GM21825 (cell line): ENCODE results near the gene SLC12A8.
"Not testable (repeated sequence)": the region's sequence is repeated elsewhere in the genome, so short reads cannot be mapped to it uniquely, and the experiment has no call there.

Experiments used
- ATAC-seq: cut with Tn5 transposase; IDR thresholded peaks from one replicate; pipeline ENCODE4 v1.9.1; 2021; ENCODE audit warnings: mild to moderate bottlenecking, moderate library complexity; ENCODE audit not compliant: unreplicated experiment

The SLC12A8 gene

DNA sequence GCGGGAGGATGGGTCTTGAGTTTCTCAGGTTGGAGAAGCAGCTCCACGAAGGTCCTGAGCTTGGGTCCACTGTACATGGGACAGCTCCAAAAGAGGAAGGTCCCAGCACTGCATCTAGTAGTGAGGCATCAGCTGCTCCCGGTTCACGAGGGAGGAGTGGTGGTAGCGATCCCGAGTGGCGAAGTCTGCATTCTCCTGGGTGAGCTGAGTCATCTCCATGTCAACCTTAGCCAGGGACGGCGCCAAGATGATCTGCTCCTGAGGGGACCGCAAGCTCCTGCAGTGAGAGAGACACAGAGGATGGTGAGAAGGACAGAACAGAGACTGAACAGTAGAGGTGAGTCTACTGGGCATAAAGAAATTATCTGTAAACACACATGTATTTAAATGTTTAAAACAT, 128.8 kb downstream of the SLC12A8 start:
- no peak for ATAC-seq

DNA sequence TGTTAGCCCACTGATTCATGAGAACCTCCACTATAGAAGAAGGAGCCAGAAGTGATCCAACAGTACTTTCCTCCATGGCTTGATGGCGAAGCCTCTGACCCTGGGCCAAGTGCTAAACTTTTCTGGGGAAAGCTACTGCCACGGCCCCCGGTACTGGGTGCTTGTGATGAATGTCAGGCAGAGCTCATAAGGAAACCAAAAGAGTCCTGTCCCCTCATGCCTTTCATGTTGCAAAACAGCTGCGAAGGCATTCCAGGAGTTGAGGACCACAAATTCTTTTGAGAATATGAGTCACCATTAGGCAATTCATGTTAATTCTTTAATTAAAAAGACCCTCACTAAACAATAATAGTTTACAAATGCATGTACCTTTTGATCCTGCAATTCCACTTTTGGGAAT, 130.2 kb downstream of the SLC12A8 start:
- not testable (repeated sequence) for ATAC-seq

DNA sequence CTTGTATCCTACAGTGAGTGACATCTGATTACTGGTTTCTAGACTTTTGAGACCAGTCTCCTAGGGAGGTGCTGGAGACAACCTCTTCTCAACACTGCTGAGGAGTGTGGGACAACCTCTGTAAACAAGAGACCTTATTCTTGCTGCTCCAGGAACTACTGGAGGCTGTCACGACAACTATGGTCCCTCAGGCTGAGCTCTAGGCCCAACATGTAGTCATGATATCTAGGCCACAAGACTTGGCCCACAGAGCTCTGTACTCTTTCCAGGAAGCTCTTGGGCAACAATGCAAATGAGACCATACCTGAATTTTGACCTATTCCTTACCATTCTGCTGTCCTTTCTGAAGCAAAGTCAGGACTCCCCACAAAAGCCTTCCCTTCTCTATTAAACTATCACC, 132.5 kb downstream of the SLC12A8 start:
- no peak for ATAC-seq

DNA sequence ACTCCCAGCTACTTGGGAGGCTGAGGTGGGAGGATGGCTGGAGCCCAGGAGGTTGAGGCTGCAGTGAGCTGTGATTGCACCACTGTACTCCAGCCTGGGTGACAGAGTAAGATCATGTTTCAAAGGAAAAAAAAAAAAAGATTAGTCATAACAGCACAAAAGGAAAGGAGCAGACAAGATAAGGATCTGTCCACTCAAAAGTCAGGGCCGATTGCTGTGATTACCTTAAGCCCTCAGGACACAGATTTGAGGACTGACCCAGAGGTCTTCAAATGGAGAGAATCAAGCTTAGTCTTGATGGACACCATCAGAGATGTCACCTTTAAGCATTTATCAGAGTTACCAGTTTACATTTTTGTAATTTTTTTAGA, 132.9 kb downstream of the SLC12A8 start:
- no peak for ATAC-seq

DNA sequence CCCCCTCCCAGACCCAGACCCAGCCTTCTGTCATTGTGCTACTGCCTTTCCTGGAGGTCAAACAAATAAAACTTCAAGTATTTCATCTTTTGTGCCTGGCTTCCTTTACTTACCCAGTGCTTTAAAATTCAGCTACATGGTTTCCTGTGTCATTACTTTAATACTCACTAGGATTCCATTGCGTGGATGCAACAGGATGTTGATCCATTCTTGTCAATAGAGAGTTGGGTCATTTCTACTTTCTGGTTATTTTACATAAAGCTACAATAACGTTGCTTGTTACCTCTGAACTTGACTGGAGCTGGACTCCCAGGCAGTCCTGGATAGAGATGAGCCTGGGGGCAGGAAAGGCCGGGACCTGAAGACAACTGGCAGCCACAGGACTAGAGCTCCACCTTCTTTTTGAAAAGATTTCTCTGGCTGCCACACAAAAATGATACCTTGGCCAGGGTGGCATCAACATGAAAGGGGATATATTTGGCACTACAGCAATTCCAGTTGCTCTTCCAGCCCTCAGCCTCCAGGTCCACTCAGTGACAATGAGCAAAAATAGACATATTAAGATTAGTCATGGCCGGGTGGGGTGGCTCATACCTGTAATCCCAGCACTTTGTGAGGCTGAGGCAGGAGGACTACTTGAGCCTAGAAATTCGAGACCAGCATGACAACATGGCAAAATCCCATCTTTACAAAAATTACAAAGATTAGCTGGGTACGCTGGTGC, 133.4 kb downstream of the SLC12A8 start:
- no peak for ATAC-seq

DNA sequence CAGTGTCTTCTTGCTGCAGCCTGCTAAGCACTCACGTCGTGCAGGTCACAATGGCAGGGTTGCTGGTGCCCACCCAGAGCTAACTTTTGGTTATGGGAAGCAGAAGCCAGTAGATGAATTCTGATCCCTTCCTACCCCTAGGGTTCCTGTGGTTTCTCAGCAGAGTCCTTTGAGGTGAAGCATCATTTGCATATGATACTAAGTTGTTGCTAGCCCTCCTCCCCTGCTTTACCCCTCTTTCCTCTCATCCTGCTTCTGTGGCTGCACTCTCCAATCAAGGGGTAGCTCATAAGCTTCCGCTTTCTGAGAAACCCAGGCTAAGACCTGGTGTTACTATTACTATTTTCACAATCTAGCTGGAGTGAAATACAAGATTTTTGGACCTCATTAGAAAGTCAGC, 134.7 kb downstream of the SLC12A8 start:
- ATAC-seq, result no peak

DNA sequence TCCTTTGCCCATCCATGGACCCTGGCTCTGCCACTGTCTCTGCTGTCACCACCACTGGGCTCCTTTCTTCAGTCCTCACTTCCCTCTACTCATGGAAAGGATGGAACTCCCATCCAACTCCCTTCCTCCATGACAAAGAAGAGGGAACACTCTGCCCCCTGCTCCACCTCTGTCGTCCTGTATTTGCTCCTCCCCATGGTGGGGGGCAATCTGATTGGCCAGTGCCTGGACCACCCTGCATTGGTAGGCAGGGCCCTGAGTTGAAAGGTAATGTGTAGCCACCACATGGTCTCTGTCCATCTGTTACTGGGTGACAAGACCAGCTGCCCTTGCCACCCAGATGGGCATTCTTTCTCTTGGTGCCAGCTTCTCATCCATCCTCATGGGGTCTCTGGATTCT, 136.1 kb downstream of the SLC12A8 start:
- no peak for ATAC-seq

DNA sequence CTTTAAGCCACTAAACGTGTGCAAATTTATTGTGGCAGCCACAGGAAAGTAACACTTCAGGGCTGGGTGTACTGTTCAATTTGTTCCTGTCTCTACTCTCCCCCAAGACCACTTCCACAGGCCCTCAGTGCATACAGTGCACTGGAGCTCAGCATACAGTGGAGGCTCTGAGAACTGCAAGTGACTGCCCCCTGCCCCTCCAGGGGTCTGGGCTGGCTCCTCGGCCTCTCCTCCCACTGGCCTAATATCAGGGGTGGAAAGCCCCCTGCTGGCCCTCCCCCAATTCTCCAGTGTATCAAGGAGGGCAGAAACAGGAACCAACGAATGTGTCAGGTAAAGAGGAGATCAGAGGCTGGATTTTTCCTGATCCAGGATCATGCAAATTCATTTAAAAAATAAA, 136.8 kb downstream of the SLC12A8 start:
- ATAC-seq, result no peak

DNA sequence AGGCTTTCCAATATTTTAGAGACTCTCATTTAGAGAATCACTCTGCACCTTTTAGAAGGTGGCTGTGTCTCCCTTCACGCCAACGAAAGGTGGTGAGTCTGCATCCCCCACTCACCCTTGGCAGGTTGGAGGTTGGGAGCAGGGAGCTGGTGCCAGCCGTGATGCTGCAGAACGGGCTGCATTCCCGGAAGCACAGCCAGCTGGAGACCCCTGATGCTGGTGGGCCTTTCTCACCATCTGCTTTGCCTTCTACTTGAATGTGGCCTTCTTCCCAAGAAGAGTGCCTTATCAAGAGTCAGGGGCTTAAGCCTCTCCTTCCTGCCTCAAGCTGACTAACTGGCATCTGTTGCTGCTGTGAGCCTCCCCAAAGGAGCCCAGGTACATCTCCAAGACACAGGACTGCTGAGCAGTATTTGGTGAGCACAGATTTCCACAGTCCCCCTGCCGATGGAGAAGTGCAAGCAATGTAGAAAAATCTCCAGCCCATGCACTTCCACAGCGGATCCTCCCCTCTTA, 139.1 kb downstream of the SLC12A8 start:
- ATAC-seq, result no peak

DNA sequence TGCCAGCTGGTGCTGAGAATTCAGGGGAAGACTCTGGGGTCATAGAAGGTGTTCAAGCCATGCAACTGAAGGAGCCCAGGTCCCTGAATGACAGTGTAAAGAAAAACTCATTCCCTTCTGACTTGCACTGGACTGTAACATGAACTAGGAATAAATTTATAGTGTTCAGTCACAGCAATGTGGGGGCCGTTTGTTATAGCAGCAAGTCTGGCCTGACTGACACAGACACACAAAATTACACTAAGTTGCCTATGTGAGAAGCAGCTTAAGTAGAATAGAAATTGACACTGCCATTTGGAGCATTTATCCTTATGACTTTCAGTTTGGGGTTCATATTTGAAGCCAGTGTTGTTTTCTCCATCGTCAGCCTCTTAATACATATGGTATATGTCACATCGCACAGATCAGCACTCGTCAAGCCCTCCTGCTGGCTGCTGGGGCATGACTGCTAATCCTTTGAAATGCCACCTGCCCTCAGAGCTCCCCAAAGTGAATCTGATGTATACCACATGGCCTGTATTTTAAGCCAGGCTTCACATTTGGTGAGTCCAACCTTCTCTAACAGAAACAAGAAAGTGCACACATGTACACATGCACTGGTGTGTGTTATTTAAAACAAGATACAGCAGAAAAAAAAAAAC, 139.7 kb downstream of the SLC12A8 start:
- ATAC-seq, result no peak

DNA sequence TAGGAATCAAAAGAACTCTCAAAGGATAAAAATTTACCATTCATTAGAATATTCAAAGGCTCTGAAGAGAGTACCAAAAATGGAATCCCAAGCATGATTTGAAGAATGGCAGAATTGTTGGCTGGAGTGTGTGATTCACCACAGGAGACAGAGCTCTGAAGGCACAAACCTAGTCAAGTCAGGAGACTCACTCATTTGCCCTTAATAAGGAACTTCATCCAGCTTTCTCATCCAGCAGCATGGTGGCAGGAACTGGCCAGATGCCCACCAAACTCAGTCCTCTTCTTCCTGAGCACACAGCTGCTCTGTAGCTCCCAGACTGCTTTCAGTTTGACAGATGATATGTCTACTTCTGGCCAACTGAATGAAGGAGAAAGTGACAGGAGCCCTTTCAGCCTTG, 140.2 kb downstream of the SLC12A8 start:
- no peak for ATAC-seq

DNA sequence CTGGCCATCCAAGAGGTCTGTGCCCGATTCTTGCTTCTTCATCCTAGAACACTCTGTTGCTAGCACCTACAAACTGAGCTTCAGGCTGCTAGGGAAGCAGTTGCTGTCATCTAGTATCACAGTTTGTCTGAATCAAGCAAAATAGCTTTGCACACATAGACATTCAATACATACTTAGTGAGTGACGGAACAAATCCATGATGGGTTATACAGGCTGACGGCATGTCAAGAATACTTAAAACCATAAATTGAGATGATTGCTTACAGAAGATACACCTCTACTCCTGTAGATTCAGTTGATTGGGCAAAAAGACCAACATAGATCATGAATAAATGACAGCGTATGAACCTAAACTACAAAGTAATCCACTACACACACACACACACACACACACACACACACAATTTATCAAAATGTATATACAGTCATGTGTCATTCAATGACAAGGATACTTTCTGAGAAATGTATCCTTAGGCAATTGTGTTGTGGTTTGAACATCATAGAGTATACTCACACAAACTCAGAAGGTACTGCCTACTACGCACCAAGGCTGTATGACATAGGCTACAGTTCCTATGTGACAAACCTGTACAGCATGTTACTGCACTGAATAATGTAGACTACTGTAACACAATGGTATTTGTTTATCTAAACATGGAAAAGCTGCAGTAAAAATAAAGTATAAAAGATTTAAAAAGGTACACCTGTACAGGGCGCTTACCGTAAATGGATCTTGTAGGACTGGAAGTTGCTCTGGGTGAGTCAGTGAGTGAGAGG, 142.4 kb downstream of the SLC12A8 start:
- no peak for ATAC-seq

DNA sequence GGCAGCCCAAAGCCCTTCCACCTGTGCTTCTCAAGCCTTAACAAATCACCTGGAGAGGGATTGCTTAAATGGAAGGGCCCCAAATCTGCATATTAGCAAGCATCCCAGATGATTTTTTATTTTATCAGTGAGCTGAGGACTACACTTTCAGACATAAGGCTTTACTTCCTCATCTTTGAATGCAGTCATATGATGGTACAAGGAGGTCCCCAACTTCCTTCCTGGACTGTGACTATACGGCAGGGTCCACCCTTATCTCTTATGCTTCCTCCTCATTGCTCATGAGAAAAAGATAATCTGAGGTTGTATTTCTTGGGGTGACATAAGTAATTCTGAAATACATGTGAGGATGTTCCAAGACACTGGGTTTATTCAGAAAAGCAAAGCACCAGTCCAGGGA, 143.1 kb downstream of the SLC12A8 start:
- no peak for ATAC-seq

DNA sequence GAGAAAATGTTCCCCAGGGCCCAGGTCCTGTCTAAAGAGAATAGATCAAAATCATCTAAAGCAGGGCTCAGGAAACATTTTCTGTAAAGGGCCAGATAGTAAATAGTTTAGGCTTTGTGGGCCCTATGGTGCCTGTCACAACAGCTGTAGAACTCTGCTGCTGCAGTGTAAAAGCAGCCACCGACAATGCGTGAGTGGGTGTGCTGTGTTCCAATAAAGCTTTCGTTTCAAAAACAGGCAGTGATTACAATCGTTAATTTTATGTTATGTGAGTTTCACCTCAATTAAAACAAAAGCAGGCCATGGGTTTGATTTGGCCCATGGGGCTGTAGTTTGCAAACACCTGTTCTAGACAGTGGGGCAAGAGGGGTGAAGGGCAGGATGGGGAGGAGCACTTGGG, 144.3 kb downstream of the SLC12A8 start:
- ATAC-seq, result no peak

DNA sequence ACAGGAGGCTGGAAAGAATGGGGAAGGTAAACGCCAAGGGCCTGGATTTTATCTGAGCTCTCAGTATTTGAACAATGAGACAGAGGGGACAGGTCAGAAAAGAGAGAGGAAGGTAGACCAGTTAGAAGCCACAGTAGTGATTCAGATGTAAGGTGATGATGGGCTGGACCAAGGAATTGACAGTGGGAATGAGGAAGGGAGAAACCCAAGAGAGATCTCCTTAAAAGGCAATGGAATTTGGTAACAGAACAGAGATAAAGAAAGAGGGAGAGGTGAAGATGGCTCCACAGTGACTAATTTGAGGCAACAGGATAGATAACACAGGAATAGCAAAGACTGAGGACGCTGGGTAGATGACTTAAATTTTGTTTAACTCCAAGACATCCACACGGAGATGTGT, 145.3 kb downstream of the SLC12A8 start:
- no peak for ATAC-seq

DNA sequence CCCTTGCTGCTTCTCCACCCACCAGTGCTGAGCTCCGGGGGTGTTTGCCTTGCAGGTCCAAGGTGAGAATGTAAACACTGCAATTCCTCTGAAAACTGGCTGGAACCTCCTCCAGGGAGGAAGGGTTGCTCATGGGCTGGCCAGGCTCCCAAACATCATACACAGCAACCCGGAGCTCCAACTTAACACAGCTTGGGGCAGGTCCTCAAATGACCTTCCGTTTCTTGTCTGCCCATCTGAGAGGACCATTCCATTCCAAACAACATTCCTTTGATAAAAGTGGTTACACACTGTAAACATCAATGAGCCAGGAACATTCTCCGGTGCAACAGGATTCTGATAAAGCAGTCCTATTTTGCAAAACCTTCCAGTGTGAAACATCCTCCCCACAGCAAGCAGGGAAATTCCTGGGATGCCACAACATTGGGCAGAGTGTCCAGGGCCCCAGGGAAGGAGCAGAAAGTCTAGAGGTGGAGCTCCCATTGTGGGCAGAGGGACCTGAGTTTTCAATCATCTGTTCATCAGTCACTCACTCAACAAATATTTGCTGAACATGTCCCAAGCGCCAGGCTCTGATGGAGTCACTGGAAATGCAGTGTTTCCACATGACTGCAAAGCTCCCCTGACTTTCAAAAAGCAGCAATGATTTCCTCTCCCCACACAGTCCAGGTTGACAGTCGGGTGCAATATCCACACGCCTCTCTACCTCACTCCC, 149.5 kb downstream of the SLC12A8 start:
- no peak for ATAC-seq

DNA sequence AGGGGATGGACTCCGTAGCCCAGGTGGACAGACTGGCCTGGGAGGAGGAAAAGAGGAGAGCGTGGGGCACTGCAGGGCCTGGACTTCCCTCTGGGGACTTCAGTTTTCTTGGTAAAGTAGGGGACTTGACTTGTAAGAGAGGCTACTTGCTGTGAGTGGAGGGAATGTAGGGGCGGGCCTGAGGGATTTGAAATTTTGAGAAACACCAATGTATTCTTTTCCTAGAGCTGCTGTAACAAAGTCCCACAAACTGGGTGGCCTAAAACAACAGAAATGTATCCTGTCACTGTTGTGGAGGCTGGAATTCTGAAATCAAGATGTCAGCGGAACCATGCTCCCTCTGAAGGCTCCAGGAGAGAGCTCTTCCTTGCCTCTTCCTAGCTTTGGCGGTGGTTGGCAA, 150.9 kb downstream of the SLC12A8 start:
- no peak for ATAC-seq

DNA sequence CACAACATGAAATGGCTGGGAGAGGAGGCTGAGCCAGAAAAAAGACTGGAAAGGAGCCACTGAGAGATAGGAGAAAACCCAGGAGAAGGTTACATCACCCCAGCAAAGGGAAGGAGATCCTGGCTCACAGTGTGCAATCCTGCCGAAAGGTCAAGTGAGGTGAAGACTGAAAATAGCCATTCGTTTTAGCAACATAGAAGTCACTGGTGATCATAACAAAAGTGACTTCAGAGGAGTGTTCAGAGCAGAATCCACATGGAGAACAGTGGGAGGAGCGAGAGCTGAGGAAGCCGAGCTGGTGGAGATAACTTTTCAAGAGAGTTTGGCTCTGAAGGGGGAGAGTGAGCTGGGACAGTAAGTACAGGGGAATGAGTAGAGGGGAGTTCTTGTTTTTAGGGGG, 151.4 kb downstream of the SLC12A8 start:
- no peak for ATAC-seq

DNA sequence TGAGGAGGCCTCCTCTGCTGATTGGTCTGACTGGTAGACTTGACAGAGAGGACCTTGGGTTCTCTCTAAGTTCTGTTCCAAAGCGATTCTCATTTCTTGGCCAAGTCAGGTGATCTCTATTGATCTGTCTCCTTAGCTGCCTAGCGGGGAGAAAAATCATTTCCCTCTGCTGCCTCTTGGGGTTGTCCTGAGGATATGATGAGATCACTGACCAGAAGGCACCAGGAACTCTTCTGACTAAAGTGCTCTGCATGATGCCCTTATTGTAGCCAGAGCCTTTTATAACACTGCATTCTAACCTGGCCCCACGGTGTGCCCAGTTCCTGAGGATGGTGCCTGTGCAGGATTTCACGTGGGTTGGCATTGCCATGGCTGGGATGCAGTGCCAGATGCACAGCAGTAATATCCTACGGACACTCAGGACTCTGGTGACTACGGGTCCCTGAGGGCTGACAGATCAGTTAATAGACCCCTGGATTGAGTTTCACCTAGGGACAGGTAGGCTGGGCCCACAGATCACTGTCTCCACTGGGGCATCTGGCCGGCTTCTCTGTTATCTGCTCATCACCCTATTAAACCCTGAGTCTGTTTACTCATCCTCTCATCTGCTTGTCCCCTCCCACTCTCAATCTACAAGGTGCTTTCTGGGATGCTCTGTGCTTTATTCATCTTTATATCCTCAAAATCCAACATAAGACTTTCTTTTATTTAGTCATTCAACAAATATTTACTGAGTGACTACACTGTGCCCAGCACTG, 152.9 kb downstream of the SLC12A8 start:
- ATAC-seq, result no peak

DNA sequence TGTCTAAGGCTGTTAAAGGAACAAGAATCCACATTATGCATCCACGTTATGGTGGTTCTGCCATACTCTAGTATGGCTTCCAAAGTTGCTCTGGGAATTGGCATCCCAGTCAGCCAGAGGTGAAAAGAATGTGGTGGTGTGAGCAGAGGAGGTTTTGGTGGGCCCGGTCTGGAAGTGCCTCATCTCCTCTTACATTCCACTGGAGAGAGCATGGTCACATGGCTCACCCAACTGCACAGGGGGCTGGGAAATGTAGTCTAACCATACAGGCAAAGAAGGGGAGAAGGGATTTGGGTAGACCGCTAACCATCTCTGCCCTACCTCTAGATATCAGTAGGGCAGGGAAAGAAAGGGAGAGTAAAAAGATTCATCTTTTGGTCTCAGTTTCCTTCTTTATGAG, 153.6 kb downstream of the SLC12A8 start:
- ATAC-seq, result no peak

DNA sequence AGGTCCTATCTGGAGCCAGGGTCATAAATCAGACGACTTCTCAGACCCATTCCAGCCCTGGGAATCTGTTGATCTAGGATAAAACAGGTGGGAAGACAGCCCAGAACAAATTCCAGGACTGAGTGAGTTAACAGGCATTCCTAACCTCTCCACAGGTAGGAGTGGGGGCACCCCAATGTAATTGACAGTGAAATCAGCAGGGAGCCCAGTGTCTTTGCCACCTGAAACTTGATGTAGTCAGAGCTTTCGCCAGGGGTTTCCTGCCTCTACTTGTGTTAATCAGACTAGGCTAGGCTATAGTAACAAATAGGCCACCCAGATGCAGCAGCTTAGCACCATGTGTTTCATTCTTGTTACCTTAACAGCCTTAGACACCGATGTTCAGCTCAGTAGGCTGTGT, 154.0 kb downstream of the SLC12A8 start:
- no peak for ATAC-seq
